GM12865 (cell line): ENCODE results near the gene OR51E2.

ENCODE experiments used
- DNase-seq: peaks from one replicate; pipeline ENCODE4 v3.0.0; 2010; ENCODE audit warnings: low read depth
- H3K4me3 ChIP-seq: 2 replicates; pipeline ENCODE4 v1.5.1; 2011; ENCODE audit warnings: mild to moderate bottlenecking, low read depth, low read length, control low read depth
- TF ChIP-seq, protein P1 (sequence below): IDR thresholded peaks from 2 replicates; pipeline ENCODE4 v1.5.1; 2011; ENCODE audit warnings: low read length, control low read depth, low read depth, inconsistent platforms; ENCODE audit not compliant: insufficient read depth; ENCODE audit errors: missing control alignments

The OR51E2 gene

DNA sequence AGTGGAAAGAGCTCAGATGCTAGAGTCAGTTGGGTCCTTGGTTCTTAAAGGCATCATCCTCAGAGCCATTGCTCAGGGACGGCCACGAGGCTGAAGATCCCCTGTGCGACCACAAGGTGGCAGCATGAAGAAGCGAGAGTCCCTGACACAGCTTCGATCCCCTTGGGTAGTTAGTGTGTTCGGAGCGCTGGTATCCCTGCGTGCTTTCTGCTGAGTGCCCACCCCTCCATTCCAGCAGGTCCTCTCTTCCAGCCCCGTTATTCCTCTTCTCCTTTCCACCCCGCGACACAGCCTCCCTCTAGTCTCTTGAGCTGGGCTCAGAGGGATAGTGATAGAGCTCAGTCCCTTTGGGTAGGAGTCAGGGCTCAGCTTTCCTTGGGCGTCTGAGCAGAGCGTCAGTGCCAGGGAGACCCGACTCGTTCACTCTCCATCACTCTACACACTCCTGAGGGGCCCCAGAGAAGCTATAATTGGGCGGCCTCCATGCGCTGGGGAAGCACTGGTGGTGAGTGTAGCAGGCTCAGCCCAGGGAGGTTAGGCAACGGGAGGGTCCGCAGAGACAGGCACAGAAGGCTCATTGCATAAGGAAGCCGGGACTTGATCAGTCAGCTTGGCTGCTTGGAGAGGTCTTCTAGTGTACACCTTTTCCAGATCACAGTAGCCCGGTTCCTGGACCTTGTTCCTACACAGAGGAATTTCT is 60.5 kb downstream of the OR51E2 start, which contains the start of gene OR51D1:
OR51D1 (plus strand) TSS at position 516 of the 700 bp plus-strand sequence. CDS start 2,314 bp downstream, outside the sequence.
- TF ChIP-seq, protein P1, sequence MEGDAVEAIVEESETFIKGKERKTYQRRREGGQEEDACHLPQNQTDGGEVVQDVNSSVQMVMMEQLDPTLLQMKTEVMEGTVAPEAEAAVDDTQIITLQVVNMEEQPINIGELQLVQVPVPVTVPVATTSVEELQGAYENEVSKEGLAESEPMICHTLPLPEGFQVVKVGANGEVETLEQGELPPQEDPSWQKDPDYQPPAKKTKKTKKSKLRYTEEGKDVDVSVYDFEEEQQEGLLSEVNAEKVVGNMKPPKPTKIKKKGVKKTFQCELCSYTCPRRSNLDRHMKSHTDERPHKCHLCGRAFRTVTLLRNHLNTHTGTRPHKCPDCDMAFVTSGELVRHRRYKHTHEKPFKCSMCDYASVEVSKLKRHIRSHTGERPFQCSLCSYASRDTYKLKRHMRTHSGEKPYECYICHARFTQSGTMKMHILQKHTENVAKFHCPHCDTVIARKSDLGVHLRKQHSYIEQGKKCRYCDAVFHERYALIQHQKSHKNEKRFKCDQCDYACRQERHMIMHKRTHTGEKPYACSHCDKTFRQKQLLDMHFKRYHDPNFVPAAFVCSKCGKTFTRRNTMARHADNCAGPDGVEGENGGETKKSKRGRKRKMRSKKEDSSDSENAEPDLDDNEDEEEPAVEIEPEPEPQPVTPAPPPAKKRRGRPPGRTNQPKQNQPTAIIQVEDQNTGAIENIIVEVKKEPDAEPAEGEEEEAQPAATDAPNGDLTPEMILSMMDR: peak; percentile 96
- DNase-seq: peak; percentile 77
- no peak within 1 kb of the TSS for H3K4me3 ChIP-seq

DNA sequence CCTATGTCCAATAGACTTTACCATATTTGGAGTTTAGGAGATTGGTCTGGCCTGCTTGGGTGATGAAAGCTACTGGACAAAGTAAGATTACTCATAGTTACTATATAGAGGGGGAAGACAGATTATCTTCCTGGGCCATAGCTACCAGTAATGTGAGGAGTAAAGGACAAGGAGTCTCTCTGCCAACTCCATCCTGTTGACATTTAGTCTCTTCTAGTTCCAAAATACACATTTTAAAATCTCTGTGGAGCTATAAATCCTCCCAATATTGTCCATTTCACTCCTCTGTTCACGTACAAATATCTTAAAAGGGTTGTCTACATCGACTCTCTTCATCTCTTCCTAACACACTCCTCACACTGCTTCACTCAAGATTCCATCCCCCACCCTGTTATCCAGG is 61.5 kb downstream of the OR51E2 start:
- no peak overlapping the region for H3K4me3 ChIP-seq

More for the DNA sequence above, 61.5 kb downstream of the OR51E2 start:
- no peak for DNase-seq
- TF ChIP-seq, protein P1: no peak
